ENCODE data around the gene SFI1.
"Not testable (repeated sequence)": the region's sequence is repeated elsewhere in the genome, so short reads cannot be mapped to it uniquely, and the experiment has no call there.

The SFI1 gene, protein sequence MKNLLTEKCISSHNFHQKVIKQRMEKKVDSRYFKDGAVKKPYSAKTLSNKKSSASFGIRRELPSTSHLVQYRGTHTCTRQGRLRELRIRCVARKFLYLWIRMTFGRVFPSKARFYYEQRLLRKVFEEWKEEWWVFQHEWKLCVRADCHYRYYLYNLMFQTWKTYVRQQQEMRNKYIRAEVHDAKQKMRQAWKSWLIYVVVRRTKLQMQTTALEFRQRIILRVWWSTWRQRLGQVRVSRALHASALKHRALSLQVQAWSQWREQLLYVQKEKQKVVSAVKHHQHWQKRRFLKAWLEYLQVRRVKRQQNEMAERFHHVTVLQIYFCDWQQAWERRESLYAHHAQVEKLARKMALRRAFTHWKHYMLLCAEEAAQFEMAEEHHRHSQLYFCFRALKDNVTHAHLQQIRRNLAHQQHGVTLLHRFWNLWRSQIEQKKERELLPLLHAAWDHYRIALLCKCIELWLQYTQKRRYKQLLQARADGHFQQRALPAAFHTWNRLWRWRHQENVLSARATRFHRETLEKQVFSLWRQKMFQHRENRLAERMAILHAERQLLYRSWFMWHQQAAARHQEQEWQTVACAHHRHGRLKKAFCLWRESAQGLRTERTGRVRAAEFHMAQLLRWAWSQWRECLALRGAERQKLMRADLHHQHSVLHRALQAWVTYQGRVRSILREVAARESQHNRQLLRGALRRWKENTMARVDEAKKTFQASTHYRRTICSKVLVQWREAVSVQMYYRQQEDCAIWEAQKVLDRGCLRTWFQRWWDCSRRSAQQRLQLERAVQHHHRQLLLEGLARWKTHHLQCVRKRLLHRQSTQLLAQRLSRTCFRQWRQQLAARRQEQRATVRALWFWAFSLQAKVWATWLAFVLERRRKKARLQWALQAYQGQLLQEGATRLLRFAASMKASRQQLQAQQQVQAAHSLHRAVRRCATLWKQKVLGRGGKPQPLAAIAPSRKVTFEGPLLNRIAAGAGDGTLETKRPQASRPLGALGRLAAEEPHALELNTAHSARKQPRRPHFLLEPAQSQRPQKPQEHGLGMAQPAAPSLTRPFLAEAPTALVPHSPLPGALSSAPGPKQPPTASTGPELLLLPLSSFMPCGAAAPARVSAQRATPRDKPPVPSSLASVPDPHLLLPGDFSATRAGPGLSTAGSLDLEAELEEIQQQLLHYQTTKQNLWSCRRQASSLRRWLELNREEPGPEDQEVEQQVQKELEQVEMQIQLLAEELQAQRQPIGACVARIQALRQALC

DNA sequence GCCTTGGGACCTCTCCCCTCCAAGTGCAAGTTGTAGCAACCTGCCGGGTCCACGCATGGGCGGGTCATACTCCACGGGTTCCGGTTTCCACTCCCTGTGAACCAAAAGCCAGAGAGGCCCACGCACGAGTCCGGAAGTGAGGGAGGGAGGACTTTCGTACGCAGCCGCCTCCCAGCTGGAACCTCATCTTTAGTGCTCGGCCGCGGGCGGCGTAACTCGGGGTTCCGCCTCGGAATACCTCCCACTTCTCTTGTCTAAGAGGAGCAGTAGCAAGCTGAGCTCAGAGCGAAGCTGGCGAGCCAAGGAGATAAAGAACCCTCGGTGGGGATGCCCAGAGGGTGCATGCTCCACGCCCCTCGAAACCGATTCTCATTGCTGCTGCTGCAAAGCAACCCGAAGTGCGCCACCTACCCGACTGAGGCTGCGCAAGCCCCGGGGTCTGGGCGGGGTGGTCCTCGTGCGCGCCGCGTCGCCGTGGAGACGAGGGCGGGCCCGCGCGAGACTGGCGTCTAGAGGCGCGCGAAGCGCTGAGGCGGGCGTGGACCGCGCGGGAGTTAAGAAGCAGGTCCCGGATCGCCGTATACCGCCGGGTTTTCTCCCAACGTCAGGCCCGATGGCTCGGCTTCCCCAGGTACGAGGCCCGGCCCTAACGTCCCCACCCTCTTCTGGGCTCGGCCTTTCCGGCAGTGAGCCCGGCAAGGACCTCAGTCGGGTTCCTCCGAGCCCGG lies at the start of gene SFI1:
SFI1 (plus strand) TSS at position 530 of the 728 bp plus-strand sequence. CDS start 11,749 bp downstream, outside the sequence.
- peak; percentile 88 for DNase-seq

DNA sequence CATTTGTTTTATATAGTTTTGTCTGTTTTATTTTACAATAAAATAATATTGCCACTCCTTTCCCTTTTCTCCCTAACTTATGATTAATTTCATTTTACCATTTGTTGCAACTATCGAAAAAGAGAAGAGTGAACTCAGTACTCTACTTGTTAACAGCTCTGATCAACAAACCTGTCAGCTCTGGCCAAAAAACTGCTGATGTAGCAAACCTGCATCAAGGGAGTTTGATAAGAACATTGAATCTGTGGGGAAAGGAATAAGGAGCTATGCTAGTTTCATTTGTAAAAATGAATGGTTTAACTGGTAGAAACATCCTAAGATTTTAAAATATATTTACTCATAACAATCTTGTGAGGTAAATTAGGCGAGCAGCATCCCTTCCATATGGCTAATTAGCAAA lies 49.6 kb upstream of the SFI1 start:
- no peak for DNase-seq

DNA sequence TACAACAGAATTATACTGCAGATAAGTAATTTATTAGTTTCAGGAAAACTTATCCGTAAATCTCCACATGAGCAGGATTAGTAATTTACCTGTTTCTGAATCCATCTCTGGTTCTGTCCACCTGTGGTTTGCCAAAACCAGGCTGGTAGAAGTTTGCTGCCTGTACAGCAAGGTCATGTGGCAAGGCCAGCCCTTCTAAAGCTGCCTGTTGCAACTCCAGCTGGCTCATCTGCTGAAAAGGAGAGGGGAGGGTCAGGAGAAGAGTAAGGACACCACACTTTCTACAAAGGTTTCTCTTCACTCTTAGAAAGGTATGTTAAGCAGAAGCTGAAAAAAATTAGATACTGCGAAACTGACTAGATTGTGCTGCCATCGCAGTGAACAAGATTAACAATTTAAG lies 49.0 kb upstream of the SFI1 start:
- DNase-seq: no peak

DNA sequence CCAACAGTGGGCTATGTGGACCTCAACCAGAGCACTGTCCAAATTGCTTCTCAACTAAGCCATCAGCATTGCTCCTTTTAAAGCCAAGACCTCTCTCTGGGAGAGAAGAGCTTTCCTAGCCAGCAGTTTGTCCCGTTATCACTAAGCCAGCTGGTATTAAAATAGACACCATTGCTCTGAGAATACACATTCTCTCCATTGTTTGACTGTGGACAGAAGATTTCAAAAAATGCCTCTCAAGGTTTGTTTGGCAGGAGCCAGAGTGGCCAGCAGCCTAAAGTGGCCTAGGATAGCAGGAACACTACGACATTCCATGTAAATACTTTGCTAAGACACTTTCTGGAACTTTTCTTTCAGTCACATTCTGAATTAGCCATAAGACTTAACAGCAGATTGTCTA lies 48.0 kb upstream of the SFI1 start:
- DNase-seq: no peak

DNA sequence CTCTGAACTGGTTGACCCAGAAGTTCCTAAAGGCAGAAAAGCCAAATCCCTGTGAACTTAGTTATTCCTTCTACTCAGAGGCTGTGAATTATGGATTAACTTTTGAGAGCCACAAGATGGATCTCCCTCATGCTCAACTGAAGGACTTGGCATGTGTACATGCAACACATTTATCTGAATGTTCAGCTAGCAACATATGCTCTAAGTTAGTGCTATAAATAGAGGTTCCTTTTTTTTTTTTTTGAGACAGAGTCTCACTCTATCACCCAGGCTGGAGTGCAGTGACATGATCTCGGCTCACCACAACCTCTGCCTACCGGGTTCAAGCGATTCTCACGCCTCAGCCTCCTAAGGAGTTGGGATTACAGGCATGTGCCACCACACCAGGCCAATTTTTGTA lies 46.8 kb upstream of the SFI1 start:
- DNase-seq: no peak

DNA sequence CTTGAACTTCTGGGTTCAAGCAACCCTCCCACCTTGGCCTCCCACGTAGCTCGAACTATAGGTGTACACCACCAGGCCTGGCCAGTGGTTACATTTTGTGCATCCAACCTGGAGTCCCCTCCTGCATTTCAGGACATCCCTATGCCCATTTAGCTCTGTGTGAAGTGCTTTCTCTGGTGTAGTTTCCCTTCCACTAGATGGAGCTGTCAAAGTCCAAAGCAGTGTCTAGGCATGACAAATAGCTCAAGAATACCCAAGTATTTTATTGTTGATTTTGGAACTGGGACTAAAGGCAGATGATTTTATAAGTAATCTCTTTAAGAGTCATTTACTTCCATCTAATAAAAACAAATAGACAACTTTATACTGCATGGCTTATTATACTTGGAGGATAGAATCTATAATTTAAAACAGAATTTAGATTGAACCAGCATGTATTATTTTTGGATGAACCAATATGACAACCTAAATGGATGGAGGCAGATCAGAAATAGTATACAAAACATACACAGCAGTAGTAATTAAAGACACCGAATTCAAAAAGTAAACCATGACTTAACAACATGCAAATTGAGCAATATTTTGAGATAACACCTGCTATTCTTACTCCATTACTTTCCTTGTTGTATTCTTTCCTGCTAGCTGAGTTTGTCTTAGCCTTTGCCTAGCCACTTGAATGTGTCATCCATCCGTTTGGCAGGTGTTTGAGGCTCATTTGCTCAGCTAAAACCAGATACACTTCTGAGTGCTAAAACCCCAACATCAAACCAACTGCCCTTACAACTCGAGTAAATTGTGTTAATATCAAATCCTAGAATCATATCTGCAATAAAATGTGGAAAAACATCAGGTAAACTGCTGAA lies 44.4 kb upstream of the SFI1 start:
- DNase-seq: no peak

DNA sequence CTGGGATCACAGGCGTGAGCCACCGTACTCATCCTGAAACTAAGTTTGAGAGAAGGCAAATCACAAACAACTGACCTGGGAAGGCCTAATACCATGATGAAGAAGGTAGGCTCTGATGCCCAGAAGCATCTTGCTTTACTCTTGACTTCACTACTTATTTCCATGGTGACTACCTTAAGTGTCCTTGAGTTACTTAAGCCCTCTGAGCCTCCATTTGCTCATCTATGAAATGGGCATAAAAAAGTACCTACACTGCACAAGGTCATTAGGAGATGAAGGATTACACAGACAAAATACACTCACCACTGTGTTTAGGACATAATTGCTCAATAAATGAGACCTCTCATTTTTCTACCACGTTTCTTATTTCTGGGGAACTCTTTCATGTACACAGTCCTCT lies 34.6 kb upstream of the SFI1 start:
- no peak for DNase-seq

DNA sequence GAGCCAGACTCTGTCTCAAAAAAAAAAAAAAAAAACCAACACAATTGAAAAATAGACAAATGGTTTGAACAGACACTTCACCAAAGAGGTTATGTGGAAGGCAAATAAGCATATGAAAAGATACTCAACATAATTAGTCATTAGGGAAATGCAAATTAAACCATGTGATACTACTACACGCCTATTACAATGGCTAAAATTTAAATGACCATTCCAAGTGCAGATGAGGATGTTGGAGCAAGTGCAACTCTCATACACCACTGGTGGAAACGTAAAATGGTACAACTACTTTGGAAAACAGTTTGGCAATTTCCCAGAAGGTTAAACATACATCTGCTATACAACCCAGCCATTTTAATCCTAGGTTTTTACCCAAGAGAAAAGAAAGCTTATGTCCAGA lies 31.0 kb upstream of the SFI1 start:
- DNase-seq: no peak

DNA sequence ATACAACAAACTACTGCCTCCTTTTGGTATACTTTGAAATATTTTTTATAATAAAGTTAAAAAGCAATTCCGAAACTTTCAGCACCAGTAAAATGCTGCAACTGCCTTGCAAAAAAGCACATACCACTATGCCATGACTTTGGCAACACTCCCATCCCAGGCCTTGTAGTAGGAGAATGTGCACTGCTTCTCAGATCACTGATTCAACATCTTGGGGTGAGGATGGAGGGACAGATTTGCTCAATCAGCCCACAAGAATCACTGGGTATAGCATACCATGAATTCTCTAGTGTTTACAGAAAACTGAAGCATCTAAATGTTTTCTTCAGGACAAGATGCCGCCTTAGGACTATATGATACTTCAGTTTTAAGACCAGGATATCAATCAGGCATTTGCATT lies 21.6 kb upstream of the SFI1 start:
- no peak for DNase-seq

DNA sequence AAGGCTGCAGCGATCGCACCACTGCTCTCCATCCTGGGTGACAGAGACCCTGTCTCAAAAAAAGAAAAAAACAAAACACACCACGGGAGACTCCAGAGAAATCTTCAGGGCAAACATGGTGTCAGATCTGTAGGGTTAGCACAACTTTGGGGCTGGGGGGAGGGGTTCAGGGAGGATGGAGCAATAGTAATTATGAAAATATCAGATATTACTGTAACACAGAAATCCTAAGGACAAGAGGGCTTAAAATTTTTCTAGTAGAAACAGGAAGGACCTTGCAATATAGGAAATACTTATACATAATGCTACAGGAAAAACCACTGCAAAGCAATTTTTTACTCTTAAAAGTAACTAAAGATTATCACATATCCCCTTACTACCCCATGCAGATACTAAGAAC lies 20.5 kb upstream of the SFI1 start:
- DNase-seq: no peak

DNA sequence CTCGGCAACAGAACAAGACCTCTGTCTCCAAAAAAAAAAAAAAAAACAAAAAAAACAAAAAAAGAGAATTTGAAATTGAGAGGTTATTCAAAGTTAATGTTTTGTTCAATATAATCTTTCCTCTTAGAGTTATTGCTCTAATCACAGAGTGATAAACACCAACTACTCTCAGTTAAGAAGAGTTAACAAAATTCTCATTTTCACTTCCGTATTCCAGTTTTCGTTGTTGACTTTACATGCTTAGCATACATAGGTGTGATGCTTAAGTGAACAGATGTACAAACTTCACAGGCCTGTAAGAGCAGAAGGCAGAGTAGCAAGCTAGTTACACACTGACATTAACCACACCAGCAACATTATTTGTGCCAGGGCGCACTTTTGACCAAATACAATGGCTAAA lies 19.0 kb upstream of the SFI1 start:
- DNase-seq: no peak

DNA sequence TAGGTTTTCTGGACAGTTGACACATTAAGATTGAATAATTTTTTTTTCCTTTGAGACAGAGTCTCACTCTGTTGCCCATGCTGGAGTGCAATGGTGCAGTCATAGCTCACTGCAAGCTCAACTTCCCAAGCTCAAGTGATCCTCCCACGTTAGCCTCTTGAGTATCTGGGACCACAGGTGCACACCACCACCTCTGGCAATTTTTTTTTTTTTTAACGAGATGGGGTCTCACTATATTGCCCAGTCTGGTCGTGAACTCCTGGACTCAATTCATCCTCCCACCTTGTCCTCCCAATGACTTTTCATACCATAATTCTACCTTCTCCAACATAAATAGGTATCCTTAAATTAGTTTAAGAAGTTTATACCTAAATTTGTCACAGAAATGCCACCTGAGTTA lies 15.2 kb upstream of the SFI1 start:
- no peak for DNase-seq

DNA sequence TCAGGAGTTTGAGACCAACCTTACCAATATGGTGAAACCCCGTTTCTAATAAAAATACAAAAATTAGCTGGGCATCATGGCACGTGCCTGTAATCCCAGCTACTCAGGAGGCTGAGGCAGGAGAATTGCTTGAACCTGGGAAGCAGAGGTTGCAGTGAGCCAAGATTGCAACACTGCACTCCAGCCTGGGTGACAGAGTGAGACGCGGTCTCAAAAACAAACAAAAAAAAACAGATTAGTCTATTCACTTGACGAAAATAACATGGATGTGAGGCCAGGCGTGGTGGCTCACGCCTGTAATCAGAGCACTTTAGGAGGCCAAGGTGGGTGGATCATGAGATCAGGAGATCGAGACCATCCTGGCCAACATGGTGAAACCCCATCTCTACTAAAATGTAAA lies 13.9 kb upstream of the SFI1 start:
- not testable (repeated sequence) for DNase-seq

DNA sequence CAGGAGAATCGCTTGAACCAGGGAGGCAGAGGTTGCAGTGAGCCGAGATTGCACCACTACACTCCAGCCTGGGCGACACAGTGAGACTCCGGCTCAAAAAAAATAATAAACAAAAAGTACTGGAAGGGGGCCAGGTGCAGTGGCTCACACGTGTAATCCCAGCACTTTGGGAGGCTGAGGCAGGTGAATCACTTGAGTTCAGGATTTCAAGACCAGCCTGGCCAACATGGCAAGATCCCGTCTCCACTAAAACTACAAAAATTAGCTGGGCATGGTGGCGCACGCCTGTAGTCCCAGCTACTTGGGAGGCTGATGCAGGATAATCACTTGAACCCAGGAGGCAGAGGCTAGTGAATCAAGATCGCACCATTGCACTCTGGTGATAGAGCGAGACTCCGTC lies 10.0 kb upstream of the SFI1 start:
- not testable (repeated sequence) for DNase-seq

DNA sequence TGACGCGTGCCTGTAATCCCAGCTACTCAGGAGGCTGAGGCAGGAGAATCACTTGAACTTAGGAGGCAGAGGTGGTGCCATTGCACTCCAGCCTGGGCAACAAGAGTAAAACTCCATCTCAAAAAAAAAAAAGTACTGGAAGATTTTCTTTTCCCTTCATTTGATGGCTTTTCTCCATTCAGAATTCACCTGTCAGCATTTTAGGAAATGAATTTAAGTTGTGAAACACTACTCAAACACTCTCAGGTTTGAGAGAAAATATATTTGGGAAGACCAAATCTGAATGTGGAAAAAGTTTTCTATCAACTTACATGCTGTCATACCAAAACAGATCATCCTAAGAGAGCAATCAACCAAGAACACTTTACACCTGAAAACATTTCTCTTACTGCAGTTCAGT lies 9.4 kb upstream of the SFI1 start:
- no peak for DNase-seq

DNA sequence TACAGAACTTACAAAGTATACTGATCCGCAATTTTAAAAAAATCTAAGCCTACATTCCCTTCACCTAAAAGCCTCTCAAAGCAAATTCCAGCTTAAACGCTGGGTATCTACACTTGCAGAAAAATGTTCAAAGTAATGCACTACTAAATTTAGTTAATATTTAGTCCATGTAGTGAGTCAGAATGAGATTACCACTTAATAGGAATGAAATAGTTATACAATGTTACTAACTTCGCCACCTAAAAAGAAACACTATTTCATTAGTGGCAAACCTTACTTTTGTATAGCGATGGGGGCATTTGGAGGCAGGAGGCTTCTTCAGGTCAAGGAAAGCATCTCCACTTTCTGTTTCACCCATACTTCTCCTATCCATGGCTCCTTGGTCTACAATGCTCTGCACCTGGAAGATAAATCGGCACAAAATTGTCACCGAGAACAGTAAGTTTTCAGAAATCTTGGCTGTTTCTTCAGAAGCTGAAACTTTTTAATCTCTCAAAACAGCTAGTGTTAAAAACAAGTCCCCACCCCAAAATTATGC lies 7.9 kb upstream of the SFI1 start:
- DNase-seq: no peak

DNA sequence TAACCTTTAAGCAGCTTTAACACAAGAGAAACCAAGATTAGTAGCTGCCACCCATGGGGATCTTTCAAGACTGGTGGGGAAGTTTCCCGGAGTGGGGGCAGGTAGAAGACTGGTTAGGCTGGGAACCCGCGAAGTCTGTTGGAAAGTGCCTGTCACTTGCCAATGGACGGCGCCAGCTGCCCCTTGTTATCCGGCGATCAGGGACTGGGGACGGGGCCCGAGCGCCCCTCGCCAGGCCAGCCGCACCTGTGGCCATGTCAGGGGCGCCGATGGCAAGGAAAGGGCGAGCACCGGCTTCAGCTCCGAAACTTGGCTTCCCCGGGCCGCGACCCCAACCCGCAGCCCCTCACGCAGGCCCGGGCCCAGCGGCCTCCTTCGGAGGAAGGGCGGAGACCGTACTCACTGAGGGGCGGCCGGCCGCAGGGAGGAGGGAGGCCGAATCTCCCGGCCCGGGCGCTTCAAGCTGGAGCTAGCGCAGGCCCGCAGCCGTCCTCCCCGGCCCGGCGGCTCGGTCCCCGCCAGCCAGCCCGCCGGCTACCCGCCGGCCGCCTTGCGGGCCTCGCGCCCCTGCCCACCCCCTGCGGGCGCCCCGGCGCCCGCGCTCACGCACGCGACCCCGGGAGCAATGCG lies 7.2 kb upstream of the SFI1 start:
- DNase-seq: no peak

DNA sequence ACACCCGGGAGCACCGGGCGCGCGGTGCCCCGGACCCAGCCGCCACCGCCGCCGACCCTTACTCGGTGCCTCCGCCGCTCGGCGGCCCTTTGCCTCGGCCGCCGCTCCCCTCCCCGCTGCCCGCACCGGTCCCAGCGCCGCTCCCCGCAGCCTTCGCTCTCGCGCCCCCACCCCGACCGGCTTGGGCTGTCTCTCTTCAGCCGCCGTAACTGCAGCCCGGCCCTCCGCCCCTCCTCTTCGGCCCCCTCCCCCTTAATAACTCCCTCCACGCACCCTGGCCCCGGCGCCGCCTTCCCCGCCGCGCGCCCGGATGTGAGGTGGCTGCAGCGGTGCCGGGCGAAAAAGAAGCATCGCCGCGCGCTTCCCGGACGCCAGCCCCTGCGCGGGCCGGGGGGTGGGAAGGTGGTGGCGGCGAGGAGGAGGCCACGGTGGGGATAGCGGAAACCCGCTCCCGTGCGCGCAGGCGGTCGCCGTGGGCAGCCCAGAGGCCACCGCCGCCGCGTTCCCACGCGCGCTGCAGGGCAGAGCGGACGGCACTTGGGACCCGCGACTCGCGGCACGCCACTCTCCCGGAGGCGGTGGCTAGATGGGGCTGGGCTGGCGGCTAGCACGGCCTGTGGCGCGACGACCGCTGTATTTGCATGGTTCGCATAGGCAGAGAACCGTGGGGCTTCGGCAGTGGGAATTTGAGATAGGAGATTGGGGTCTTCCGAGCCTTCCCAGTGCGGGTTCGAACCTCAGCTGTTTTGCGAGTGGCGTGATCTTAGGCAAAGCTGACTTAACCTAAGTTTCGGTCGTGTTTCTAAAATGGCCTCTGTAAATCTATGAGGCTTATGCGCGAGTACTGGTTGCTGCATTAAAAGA lies 6.5 kb upstream of the SFI1 start, which contains the start of gene EIF4ENIF1:
EIF4ENIF1 (minus strand) TSS at position 211 of the 864 bp plus-strand sequence. CDS start 1,124 bp downstream, outside the sequence.
- DNase-seq: peak; percentile 82

DNA sequence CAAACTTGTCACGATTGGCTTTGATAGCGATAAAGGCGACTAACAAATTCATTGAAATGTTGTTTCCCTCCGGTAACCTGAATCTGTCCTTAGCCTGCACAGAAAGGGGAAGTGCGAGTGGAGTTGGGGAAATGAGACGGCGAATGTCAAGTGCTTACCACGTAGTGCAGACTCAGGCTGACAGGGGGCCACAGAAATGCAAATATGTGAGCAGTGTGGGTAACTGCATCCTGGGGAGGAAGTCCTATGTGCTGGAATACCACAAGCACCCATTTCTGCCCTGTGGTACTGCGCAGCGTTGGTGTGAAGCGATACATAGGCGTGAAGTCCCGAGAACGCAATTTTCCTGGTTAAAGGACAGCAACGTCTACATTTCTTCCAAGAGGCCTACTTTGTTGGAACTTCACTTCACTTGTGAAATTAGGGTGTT lies 5.8 kb upstream of the SFI1 start:
- no peak for DNase-seq
